ENCODE data around the gene MYO1D.
"Not testable (repeated sequence)": the region's sequence is repeated elsewhere in the genome, so short reads cannot be mapped to it uniquely, and the experiment has no call there.

The MYO1D gene

GRCh38 chr17:32483451-32484019 lies 393.4 kb downstream of the MYO1D start:
- DNase-seq = no peak

GRCh38 chr17:32482568-32483320 lies 394.2 kb downstream of the MYO1D start:
- DNase-seq = no peak

GRCh38 chr17:32481193-32481592 lies 395.7 kb downstream of the MYO1D start:
- DNase-seq = no peak

- DNase-seq = no peak
These were observed 397.8 kb downstream of the MYO1D start for GRCh38 chr17:32479074-32479617.

GRCh38 chr17:32477220-32477619 lies 399.7 kb downstream of the MYO1D start:
- DNase-seq = no peak

GRCh38 chr17:32475258-32475657 lies 401.7 kb downstream of the MYO1D start:
- no peak for DNase-seq

- DNase-seq = no peak
These were observed 405.3 kb downstream of the MYO1D start for GRCh38 chr17:32471652-32472051.

GRCh38 chr17:32470405-32471167 lies 406.3 kb downstream of the MYO1D start:
- no peak for DNase-seq

- no peak for DNase-seq
These were observed 409.0 kb downstream of the MYO1D start for GRCh38 chr17:32467949-32468348.

- no peak for DNase-seq
These were observed 412.6 kb downstream of the MYO1D start for GRCh38 chr17:32464374-32464773.

- DNase-seq = no peak
These were observed 413.6 kb downstream of the MYO1D start for GRCh38 chr17:32463304-32463703.

GRCh38 chr17:32461853-32462617 lies 414.9 kb downstream of the MYO1D start:
- no peak for DNase-seq

GRCh38 chr17:32461498-32461852 lies 415.4 kb downstream of the MYO1D start:
- no peak for DNase-seq

GRCh38 chr17:32460054-32460453 lies 416.9 kb downstream of the MYO1D start:
- DNase-seq = no peak

GRCh38 chr17:32458371-32458770 lies 418.6 kb downstream of the MYO1D start:
- DNase-seq = no peak

- no peak for DNase-seq
These were observed 423.6 kb downstream of the MYO1D start for GRCh38 chr17:32453370-32453769.

- no peak for DNase-seq
These were observed 424.6 kb downstream of the MYO1D start for GRCh38 chr17:32452281-32452680.

- no peak for DNase-seq
These were observed 425.0 kb downstream of the MYO1D start for GRCh38 chr17:32451879-32452278.

GRCh38 chr17:32450379-32450778 lies 426.5 kb downstream of the MYO1D start:
- DNase-seq = not testable (repeated sequence)

- DNase-seq = no peak
These were observed 427.0 kb downstream of the MYO1D start for GRCh38 chr17:32449963-32450362.

- no peak for DNase-seq
These were observed 430.0 kb downstream of the MYO1D start for GRCh38 chr17:32446949-32447348.

GRCh38 chr17:32445971-32446370 lies 431.0 kb downstream of the MYO1D start:
- DNase-seq = no peak

GRCh38 chr17:32445497-32445896 lies 431.4 kb downstream of the MYO1D start:
- no peak for DNase-seq
